ENCODE data around the gene JUND.

Gene JUND

DNA sequence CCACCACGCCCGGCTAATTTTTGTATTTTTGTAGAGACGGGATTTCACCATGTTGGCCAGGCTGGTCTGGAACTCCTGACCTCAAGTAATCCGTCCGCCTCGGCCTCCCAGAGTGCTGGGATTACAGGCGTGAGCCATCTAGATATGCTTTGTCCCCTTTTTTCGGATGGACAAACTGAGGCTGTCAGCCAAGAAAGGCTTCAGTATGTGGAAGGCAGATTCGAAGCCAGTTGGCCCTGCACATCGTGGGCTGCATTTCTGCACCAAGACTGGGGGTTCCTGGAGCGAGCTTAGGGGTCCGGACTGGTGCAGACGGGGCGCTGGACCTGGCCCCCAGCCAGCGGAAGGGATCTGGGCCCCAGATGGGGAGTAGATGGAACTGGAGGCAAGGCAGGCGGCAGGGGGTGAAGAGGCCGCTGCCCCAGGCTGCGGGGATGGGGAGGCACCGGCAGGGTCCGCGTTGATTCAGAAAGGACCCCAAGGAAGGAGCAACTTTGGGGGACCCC, 9.7 kb upstream of the JUND start:
- DNase-seq (ENCODE audit: low spot score), result no peak
- TF ChIP-seq, protein P1, sequence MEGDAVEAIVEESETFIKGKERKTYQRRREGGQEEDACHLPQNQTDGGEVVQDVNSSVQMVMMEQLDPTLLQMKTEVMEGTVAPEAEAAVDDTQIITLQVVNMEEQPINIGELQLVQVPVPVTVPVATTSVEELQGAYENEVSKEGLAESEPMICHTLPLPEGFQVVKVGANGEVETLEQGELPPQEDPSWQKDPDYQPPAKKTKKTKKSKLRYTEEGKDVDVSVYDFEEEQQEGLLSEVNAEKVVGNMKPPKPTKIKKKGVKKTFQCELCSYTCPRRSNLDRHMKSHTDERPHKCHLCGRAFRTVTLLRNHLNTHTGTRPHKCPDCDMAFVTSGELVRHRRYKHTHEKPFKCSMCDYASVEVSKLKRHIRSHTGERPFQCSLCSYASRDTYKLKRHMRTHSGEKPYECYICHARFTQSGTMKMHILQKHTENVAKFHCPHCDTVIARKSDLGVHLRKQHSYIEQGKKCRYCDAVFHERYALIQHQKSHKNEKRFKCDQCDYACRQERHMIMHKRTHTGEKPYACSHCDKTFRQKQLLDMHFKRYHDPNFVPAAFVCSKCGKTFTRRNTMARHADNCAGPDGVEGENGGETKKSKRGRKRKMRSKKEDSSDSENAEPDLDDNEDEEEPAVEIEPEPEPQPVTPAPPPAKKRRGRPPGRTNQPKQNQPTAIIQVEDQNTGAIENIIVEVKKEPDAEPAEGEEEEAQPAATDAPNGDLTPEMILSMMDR (IDR thresholded peaks at IDR 0.05; ENCODE audit: borderline replicate concordance, control extremely low read depth, extremely low read depth, insufficient read depth, missing control alignments), result no peak
- in situ Hi-C loops (cut with MboI; ENCODE audit: low sequenced_read_pairs, unreplicated experiment), result no loop called here

DNA sequence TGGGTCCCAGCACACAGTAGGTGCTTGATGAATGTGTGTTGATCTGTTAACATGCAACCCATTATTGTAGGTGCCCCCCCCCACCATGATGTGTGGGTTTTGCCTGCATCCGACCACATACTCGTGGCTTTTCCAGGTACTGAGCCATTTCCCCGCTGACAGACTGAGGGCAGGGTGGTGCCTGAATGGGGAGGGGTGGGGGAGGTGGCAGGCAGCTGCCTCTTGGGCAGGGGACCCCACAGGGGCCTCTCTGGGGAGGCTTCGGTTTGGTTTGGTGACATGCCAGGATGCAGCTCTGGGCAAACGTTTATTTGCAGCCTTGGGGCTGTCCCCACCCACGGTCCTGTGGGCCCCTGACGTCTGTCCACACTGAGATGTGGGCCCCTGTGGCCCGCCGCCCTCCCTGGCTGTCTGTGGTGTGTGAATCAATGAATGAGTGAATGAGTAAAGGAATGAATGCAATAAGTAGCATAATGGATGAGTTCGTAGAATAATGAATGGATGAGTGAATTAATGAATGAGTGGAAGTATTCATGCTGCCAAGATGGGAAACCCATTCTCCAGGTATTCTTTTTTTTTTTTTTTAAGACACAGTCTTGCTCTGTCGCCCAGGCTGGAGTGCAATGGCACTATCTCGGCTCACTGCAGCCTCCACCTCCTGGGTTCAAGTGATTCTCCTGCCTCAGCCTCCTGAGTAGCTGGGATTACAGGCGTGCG, 9.0 kb upstream of the JUND start:
- in situ Hi-C loops (cut with MboI; ENCODE audit: low sequenced_read_pairs, unreplicated experiment), result no loop called here
- peak; percentile 84 for DNase-seq (ENCODE audit: low spot score)
- TF ChIP-seq, protein P1 (IDR thresholded peaks at IDR 0.05; ENCODE audit: borderline replicate concordance, control extremely low read depth, extremely low read depth, insufficient read depth, missing control alignments), result no peak

DNA sequence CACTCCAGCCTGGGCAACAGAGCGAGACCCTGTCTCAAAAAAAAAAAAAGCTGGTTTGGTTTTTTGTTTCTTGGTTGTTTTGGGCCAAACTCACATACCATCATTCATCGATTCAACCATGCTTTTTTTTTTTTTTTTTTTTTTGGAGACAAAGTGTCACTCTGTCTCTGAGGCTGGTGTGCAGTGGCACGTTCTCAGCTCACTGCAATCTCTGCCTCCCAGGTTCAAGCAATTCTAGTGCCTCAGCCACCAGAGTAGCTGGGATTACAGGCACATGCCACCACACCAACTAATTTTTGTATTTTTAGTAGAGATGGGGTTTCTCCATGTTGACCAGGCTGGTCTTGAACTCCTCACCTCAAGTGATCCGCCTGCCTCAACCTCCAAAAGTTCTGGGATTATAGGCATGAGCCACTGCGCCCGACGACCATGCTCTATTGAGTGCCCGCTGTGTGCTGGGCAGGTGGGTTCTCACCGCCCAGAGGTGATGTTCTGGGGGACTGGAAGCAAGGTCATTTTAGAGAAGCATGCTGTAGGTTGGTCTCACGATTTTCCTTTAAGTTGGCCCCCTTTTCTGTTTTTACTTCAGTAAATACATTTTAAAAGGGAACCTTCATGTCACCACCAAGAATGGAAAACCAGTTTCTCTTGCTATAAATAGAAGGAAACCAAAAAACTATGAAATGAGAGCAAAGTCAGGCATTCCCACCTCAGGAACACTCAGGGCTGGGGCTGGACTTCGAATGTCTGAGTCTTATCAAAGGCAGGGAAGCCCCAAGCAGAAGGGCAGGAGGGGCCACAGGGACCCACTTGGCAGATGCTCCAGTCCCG, 8.3 kb upstream of the JUND start:
- DNase-seq (ENCODE audit: low spot score), result no peak
- in situ Hi-C loops (cut with MboI; ENCODE audit: low sequenced_read_pairs, unreplicated experiment), result no loop called here
- TF ChIP-seq, protein P1 (IDR thresholded peaks at IDR 0.05; ENCODE audit: borderline replicate concordance, control extremely low read depth, extremely low read depth, insufficient read depth, missing control alignments), result no peak

DNA sequence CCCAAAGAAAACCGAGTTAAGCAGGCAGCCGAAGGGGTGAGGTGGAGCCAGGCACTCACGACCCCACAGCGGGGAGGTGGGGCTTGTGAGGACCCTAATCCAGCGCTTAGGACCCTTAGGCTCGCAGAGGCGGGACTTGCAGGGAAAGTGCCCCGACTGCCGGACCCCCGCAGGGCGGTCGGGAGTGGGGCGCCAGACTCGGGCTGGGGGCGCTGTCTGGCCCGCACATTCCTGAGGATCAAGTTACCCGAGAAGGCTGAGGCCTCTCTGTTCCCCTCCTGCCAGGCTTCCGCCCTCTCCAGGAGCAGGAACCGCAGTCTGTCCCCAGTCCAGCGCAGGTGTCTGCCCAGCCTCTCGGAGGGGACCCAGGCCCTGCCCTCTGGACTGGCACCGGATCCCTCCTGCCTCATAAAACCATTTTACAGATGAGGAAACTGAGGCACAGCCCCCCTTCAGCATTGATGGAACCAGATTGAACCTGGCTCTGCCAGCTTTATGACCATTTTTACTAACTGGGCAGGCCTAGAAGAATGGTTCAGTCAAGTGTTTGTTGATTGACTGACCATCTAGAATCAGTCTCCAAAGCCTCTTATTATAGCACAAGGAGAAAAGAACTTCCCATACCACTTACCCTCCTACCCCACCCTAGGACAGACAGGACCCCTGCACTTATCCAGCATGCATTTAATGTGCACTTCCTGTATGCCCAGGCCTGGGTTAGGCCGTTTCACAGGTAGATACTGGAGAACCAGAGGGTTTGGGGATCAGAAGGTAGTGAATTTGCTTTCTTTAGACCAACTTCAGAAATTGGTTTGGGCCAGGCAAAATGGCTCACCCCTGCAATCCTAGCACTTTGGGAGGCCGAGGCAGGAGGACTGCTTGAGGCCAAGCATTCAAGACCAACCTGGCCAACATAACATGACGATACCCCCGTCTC, 6.7 kb upstream of the JUND start:
- TF ChIP-seq, protein P1 (IDR thresholded peaks at IDR 0.05; ENCODE audit: borderline replicate concordance, control extremely low read depth, extremely low read depth, insufficient read depth, missing control alignments), result no peak
- in situ Hi-C loops (cut with MboI; ENCODE audit: low sequenced_read_pairs, unreplicated experiment), result no loop called here
- DNase-seq (ENCODE audit: low spot score), result no peak

DNA sequence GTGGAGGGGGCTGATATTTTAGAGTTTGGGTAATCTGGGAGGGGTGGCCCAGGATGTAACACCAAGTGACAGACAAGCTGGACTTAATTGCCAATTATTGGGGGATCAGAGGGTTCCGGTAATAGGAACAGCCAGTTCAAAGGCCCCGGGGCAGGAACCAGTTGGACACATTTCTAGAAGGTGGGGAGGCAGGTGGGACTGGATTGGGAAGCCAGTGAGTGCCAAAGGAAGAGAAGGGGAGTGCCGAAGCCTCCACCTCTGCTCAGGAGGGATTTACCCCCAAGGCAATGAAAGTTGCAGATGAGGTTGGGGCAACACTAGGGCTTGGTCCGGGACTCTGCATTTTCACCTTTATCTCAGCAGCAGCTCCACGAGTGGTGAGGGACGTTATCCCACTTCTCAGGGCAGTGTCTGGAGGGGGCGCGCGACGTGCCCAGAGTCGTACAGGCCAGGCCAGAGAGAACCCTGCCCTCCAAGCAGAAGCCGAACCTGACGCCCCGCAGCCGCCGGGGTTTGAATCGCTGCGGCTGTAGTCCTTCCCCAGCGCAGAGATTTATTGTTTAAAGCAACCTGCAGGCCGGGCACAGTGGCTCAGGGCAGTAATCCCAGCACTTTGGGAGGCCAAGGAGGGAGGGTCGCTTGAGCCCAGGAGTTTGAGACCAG, 5.7 kb upstream of the JUND start:
- in situ Hi-C loops (cut with MboI; ENCODE audit: low sequenced_read_pairs, unreplicated experiment), result no loop called here
- no peak for DNase-seq (ENCODE audit: low spot score)
- TF ChIP-seq, protein P1 (IDR thresholded peaks at IDR 0.05; ENCODE audit: borderline replicate concordance, control extremely low read depth, extremely low read depth, insufficient read depth, missing control alignments), result no peak
